Activated gamma-delta T cell (primary cell): Measurements from ENCODE around the gene MIR17HG.
A peak's percentile ranks its signal among the peaks of the same experiment; 100 is the strongest.
"Not testable (repeated sequence)": the region's sequence is repeated elsewhere in the genome, so short reads cannot be mapped to it uniquely, and the experiment has no call there.

Experiments
- DNase-seq: peaks from one replicate; lab custom pipeline; 2025; lab: John Stamatoyannopoulos, UW
- total RNA-seq, 2 donors: gene quantifications; one replicate each; lab custom pipeline; 2026; lab: John Stamatoyannopoulos, UW

MIR17HG gene
- total RNA-seq = 19.3 to 23.9 reads per million in 2 donors

DNA sequence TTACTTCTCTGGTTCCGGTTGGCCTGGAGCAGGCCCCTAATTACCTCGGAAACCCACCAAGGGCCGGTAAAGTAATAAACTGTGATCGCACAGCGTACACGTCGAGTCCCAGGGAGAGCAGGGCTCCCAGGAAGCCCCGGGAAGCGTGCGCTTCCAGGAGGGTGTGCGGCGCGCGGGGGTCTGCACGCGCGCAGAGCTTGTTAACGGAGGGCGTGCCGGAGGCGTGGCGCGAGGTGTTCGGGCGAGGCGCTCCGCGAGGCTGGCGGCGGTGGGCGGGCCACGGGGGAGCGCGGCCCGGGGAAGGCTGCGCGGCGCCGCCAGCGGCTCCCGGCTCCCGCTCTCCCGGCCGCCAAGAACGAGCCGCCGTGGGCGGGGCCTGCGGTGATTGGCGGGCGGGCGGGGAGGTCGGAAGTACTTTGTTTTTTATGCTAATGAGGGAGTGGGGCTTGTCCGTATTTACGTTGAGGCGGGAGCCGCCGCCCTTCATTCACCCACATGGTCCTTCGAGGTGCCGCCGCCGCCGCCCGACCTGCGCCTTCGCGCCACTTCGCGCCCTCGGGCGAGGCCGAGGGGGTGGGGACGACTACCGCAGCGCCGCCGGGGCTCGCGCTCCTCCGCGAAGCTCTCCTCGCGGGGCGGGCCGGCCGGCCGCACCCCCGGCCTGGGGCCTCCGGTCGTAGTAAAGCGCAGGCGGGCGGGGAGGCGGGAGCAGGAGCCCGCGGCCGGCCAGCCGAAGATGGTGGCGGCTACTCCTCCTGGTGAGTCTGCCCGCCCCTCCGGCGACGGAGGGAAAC, at the start of gene MIR17HG:
TSS of gene MIR17HG (plus strand) at position 486 of the 794 bp plus-strand sequence.
- DNase-seq = peak; percentile 78

DNA sequence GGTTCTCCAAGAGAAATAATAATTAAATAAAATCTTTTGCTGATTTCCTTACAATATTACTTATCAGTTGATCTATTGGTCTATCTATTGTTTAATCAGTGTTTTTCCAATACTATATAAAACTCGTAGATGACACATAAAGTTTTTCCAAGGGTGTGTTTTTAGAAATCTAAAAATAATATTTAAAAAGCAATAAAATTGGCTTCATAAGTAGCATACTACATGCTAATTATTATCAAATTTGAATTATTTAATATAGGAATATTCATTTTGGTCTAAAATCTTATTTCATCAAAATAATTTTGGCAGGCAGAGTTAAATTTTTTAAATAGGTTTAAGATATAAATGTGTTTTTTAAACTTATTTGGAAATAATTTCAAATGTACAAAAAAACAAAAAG, 49.4 kb upstream of the MIR17HG start:
- no peak for DNase-seq

DNA sequence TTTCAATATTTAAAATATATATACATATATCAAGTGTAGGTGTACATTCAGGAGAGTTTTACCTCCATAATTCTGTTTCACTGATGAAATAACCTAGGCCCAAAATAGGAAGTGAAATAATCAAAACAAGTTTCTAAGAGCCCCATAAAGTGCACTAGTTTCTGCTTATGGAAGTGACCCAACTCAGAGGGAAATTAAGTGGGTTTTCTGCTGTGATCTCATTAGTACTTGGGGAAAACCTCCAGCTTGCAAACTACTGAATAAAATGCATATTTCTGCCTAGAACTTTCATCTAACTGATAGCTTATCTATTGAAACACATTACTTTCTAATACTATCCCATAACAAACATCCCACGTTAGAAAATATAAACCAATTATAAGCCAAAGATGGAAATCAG, 45.4 kb upstream of the MIR17HG start:
- no peak for DNase-seq

DNA sequence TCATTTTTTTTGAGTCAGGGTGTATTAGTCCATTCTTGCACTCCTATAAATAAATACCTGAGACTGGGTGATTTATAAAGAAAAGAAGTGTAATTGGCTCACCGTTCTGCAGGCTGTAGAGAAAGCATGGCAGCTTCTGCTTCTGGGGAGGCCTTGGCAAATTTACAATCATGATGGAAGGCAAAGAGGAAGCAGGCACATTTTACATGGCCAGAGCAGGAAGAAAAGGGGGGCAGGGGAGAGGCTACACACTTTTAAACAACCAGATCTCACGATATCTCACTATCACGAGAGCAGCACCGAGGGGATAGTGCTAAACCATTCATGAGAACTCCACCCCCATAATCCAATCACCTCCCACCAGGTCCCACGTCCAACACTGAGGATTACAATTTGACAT, 44.5 kb upstream of the MIR17HG start:
- DNase-seq = no peak

DNA sequence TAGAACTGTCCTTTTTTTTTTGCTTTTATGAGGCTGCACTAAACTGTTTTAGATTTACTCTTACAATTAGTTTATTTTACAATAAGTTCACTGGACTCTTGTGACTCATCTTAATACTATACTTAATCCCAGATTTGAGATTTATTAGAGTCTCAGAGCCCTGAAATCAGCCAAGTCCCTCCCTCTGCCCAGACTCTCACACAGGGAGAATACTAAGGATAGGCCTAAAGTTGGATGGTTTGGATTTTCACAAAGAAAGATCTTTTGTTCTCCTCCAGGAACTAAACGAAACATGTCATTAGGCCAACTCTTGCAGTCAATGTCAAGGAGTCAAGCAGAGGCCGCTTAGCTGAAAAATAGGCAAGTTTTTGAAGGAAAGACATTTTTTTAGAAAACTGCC, 42.7 kb upstream of the MIR17HG start:
- DNase-seq = no peak

DNA sequence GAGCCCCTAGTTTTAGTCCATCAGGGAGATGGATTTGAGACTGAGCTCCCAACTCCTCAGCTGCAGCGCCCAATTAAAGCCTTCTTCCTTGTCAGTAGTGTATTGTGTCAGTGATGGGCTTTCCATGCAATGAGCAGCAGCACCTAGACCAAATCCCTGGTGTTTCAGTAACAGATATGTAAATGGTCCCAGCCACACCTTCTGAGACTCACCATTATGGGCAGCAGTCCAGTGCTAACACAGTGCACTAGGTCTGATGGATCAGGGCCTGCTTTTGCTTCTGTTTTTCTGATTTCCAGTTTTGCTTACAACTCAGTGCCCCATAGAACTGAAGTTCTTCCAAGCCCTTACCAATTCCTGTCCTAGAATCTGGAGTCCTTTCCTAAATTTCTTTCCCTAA, 41.8 kb upstream of the MIR17HG start:
- no peak for DNase-seq

DNA sequence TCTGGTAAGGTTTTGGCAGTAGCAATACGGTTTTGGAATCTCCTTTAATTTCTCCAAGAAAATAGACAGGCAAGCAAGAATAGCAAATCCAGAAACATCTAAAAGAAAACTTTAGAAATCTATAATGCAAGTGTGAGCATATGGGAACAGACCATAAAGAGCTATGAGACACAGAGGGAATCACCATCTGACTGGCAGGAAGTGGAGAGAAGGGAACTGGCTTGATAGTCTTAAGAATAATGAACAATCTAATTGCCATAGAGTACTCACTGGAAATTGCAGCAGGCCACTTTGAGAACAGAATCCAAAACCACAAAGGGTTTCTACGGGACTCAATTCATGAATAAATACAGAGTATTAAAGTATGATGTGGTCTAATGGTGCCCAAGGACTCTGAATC, 39.6 kb upstream of the MIR17HG start:
- DNase-seq = no peak

DNA sequence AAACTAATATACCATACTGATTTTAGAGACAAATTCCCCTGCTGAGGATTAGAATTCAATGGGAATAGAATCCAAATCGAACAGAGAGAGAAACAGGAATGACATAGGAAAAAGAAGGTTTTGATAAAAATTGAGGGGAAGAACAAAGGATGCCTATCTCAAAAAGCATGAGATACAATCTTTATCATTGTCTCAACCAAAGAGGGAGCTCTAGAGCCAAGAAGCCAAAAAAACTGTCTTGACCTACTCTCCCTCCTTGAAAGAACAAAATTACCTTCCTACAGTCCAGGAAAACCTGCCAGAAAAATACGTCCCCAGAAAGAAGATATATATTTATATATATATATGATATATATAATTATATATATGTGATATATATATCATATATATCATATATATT, 39.2 kb upstream of the MIR17HG start:
- no peak for DNase-seq

DNA sequence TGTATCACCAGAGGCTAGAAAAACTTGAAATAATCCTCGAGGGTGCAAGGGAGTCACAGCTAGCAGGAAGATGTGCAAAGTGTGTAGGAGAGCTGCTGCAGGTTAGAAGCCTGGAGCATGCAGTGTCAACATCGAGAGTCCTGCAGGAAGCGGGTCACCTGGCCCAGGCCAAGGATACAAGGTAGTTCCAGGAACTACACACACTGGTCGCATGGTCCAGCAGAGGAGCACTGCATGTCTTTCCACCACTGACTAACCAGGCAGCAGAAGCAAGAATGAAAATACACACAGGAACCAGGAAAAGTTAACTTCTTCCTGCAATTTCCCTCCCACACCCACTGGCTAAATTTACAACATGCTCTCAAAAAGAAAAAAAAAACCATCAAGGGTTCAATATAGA, 36.0 kb upstream of the MIR17HG start:
- no peak for DNase-seq

DNA sequence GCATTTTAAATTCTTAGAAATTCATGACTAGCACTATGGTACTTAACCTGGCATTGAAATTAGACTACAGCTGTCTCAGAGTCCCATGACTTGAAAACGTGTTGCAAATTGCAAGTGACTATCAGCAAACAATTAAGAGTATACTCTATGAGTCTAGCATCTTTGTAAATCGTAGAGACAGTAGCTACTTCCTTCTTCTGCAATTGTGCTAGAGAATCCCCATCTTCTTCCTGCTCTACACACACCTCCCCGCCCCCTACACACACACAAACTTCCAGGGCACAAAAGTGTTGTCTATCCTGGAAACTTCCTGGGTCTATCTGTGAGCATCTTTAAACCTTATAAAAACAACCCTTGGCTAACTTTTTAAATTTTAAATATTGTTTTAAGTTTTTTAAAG, 35.2 kb upstream of the MIR17HG start:
- no peak for DNase-seq

DNA sequence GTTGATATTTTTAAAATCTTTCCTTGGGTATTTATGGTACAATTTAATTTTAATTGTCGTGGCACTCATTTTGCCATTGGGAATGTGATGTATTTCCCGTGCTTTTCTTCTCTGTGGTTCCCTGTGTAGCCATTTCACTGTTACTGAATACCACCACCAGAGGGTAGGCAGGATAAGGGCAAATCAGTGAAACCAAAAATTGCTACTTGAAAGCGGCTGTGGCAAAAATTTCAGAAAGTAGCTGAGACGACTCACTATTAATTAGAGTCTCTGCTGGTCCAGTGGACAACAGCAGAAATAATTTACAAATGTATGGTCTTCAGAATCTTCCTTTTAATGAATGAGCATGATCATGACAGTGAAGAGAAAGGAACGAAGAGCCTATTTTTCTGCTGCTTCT, 34.4 kb upstream of the MIR17HG start:
- no peak for DNase-seq

DNA sequence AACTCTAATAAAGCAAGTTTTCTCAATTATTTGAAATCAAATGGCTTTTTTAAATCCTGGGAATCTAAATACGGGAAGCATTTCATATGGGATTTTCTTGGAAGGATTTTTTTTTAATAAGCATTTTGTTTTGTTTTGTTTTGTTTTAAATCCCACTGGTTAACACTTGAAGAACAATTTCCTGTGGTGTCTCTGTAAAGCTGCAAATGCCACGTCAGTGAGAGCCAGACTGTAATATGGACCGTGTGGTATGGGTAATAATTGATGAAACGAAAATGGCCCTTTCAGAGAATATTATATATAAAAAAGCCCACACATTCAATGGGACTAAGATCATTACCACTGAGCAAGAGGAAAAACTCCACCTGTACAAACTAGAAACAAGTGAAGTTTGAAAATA, 33.9 kb upstream of the MIR17HG start:
- DNase-seq = no peak

DNA sequence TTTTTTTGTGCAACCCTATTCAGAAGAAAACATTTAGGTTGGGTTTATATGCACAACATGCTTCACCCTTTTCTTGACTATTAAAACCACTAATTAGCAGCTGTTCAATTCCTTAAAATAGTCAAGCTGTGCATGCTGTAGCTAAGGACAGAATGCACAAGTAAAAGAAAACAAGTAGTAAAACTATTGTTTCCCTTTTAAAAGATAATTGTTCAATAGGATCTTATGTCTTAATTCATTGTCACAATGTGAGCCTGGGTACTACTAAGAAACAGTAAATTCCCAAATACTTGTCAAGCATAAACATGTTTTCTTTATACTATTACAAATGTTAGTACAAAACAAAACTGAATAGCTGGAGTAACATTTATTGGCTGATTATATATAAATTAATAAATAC, 32.6 kb upstream of the MIR17HG start:
- DNase-seq = no peak

DNA sequence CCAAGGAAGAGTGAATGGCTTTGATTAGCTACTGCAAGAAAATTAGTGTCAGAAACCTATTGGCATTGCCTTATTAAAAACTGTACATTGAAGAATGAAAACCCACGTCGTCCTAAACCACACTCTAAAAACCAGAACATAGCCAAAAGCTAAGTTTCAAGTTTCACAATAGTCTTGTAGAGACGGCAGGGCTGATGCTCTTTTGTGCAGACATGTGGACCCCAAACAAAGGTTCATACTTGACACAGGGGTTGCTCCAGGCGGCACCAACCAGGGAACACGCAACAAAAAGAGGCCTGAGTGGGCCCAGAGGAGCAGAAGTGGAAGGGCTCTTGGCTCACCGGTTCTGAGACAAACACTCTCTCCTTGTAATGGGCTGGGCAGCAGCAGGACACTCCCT, 28.6 kb upstream of the MIR17HG start:
- no peak for DNase-seq

DNA sequence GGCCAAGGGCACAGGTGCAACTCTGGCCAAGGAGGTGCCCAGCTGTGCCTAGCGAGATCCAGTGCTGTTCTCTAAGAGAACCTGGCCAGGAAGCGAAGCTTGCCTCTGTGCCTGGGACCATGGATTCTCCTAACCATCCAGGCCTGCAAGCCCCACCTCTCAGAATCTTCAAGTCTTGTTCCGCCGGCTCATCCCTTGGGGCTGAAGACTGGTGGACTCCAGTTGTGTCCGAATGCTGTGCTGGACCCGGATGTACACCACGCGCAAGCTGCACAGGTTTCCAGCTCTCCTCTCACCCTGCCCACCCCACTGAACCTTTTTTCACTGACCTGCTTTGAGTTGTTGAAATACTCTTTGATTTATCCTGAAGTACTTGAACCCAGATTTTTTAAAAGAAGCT, 27.5 kb upstream of the MIR17HG start:
- DNase-seq = no peak

DNA sequence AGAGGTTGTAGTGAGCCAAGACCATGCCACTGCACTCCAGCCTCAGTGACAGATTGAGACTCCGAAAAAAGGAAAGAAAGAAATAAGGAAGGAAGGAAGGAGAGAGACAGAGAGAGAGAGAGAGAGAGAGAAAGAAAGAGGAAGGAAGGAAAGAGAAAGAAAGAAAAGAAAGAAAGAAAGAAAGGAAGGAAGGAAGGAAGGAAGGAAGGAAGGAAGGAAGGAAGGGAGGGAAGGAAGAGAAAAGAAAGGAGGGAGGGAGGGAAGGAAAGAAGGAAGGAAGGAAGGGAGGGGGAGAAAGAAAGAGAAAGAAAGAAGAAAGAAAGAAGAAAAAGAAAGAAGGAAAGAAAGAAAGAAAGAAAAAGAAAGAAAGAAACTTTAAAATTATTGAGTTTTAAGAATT, 26.5 kb upstream of the MIR17HG start:
- DNase-seq = not testable (repeated sequence)

DNA sequence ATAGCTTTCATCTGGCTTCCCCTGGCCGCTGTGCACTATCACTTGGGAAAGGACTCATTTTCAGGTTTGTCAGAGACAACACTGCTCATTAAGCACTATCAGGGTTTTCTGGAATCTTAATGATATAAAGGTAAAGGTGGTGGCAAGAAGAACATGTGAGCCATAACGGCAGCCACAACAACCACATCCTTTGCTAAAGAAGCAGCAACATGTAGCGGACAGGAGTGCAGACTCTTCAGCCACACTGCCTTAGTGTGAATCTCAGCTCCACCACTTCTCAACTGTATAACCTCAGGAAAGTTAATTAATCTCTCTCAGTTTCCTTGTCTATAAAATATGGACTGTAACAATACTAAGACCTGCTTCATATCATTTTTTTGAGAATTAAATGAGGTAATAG, 24.1 kb upstream of the MIR17HG start:
- no peak for DNase-seq

DNA sequence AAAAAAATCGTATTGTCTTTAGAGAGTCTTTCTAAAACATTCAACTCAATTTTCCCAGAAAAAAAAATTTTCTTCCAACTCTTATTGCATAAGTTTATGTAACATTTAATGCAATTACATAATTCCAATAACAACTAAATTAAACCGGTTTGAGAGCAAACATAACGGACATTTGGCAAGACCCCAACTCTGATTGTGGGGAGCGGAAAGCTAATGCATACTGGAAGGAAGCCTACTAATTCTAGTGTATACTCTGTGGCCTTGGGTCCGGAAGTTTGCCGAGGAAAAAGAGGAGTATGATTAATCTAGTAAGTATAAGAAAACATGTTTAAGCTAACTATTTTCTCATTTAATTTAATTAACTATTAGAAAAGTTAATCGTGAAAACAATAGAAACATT, 21.3 kb upstream of the MIR17HG start:
- no peak for DNase-seq

DNA sequence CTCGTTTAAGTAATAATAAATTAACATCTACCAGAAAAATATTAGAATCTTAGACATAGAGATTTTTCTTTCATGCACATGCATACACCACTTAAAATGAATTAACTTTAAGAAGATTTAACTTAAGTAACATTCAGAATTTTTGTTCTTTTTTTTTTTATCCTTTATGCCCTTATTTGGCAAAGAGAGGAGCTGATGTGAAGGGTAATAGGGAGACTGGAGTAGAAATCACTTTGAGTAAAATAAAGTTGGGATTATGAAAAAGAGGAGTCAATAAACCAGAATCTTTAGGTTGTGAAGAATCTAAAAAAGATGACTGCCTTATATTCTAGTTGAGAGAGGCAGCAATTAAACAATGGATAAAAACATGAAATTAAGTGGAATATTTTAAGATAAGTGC, 18.8 kb upstream of the MIR17HG start:
- DNase-seq = no peak

DNA sequence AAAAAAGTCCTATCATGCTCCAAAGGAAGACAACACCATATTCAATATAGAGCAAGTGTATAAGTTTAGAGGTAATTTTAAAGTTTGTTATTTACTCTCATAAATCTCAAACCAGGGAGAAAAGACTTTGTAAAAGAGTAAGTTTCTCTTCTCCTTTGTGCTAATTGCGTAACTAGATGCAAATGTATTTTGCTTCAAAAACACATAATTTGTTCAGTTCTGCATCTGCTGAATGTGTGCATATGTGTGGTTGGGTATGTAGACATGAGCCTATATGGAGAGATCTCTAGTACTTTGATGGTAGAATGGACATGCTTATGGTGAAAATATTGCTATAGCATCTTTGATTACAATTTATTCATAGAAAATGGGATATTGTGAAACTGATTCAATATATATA, 17.8 kb upstream of the MIR17HG start:
- no peak for DNase-seq

DNA sequence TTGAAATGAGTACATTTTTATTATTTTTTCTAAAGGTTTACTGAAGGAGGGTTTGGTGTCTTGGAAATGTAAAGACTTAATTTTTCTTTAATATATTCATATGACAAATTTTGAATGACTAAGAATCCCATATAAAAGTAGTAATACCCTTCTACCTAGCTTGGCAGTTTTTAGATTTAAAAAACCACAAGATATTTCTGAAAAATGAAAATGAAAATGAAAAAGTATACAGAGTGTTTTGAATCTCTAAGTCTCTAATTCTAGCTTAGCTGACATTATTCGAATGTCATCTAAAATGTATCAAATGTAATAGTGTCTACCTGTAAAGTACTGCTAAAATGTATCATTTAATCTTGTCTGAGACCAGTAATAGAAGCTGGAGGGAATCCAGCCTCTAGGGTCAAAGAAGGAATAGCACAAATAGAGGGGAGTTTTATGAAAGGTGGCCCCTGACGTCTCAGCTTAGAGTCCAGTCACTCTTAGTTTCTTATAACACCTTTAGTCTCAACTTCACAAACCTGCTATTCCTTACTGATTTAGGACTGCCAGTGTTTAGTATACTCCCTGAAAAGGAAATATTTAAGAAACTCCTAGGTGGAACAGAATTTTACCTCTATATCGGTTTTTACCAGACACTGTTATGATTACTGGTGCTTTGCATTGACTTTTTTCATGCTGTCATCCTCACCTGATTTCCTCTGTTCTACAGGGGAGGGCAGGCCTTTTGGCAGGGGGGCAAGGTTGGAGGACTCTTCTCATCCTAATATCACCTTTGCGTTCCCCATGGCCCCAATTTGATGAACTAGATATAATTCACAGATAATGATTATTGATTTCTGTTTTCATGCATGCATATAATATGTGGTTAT, 16.2 kb upstream of the MIR17HG start:
- DNase-seq = no peak

DNA sequence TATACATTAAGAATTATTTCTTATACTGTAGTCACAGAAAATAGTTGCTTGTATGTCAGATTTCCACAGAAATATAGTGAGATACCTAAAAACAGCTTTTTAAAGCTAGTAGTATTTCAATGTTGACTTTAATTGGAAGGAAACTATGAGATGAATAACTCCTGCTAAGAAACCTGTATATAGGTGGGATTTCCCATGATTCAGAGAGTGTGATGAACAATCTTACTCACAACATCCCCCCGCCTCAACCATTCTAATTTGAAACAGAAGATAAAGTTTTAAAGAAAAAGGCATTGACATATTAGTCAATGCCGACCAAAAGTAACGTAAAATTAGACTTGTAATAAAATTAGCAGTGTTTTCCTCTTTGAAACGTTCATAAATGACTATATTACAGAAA, 1.4 kb upstream of the MIR17HG start:
- DNase-seq = no peak

DNA sequence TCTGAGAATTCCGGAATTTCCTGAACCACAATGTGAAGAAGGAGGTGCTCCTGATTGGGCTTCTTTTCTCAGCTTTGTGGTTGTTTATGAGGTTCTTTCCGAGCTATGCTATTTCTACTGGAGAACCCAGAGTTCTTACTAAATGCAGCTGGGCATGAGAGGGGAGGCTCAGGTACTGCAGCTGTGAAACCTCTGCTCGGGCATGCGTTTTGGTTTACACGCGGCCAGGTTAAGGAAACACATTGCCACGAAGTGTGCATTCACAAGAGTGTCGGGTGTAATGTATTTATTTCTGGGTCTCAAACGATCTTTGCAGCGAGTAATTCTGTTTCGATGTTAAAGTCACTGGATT, 661 bp upstream of the MIR17HG start:
- no peak for DNase-seq
